ENCODE results near the gene GALNT2. TPM values are rescaled to one million over a fixed set of nuclear protein-coding genes. Genes with fewer than 3 reads are reported as not detected.
A peak's percentile ranks its signal among the peaks of the same experiment; 100 is the strongest.

Gene GALNT2
- total and polyA plus RNA-seq, 2 of the 13 experiments (the other 11 are each of a cell fraction or from before 2014, with no cell fraction given) = 39.3 to 39.6 TPM

- no peak for ATAC-seq
- CTCF ChIA-PET (ENCODE audit: low intra/inter-chr PET ratio, low total read pairs) = no interaction called here
These were observed 217.9 kb downstream of the GALNT2 start for GRCh38 chr1:230284891-230285290.

DNA sequence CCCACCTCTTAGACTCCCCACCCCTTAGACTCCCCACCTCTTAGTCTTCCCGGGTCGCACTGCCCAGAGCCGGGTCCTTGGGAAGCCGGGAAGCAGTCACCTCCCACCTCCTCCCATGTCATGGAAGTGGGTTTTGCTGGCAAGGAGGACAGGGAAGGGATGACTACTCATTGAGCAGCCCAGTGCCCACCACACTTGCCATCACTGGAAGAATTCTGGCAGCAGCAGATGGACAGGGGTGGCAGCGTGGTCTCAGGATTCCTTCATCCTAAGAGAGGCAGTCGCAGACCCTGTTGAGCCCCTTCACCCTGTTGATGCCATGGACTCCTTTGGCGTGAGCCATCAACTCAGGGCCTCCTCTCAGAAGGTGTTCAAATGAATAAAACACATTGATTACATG is 218.3 kb downstream of the GALNT2 start:
- no peak for TF ChIP-seq SP5 (CRISPR knock-in tag; IDR thresholded peaks at IDR 0.05; ENCODE audit: borderline replicate concordance, low read depth)
- no peak for TF ChIP-seq NFE2L2 (IDR thresholded peaks at IDR 0.05; ENCODE audit: low read length)
- no peak for TF ChIP-seq ZNF224 (CRISPR knock-in tag; IDR thresholded peaks at IDR 0.05)
- TF ChIP-seq, protein P1, sequence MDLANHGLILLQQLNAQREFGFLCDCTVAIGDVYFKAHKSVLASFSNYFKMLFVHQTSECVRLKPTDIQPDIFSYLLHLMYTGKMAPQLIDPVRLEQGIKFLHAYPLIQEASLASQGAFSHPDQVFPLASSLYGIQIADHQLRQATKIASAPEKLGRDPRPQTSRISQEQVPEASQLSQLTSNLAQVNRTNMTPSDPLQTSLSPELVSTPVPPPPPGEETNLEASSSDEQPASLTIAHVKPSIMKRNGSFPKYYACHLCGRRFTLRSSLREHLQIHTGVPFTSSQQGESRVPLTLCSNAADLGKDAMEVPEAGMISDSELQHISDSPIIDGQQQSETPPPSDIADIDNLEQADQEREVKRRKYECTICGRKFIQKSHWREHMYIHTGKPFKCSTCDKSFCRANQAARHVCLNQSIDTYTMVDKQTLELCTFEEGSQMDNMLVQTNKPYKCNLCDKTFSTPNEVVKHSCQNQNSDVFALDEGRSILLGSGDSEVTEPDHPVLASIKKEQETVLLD (CRISPR knock-in tag; IDR thresholded peaks at IDR 0.05; ENCODE audit: low read depth) = no peak
- TF ChIP-seq BRF2 (CRISPR knock-in tag; IDR thresholded peaks at IDR 0.05) = no peak
- no peak for TF ChIP-seq KAT7 (CRISPR knock-in tag; IDR thresholded peaks at IDR 0.05; ENCODE audit: borderline replicate concordance)
- TF ChIP-seq ZNF891 (CRISPR knock-in tag; IDR thresholded peaks at IDR 0.05) = no peak
- no peak for TF ChIP-seq ZFX (CRISPR knock-in tag; IDR thresholded peaks at IDR 0.05; ENCODE audit: low read depth)
- no peak for ATAC-seq
- Histone ChIP-seq H3K27ac (ENCODE audit: extremely low read length, insufficient read depth, low read length) (no peak overlapping the region), H3K4me1 (ENCODE audit: insufficient read depth, low read length) (peaks cover 25% of the 10 kb centered on the region), H3K79me2 (ENCODE audit: insufficient read depth, low read length) (no peaks in the 10 kb centered on the region), H3K4me3 (replicated peaks in 1 of 3; ENCODE audit: insufficient read depth in 1 of 3, low read depth in 2 of 3, low read length in 3 of 3) (no peak overlapping the region), H4K20me1 (ENCODE audit: insufficient read depth, low read length) (no peaks in the 10 kb centered on the region), H3K9ac (ENCODE audit: insufficient read depth, low read depth, low read length) (no peak overlapping the region), H3K36me3 (replicated peaks in 1 of 2; ENCODE audit: control insufficient read depth in 1 of 2, insufficient read depth in 2 of 2, low read length in 2 of 2) (0 out of 5 replicates have a peak, but pooled peaks cover 0 to 2% of the 10 kb centered on the region in 2 experiments), H3K4me2 (ENCODE audit: low read depth, low read length) (no peak overlapping the region), H3K27me3 (ENCODE audit: control insufficient read depth in 1 of 2, insufficient read depth in 2 of 2, low read length in 2 of 2) (0 out of 5 replicates have a peak, but pooled peaks cover 0 to 1% of the 10 kb centered on the region in 2 experiments), H2AFZ (ENCODE audit: low read length) (no peak overlapping the region), H3K9me3 (ENCODE audit: low read length) (no peaks in the 10 kb centered on the region)
- in situ Hi-C loops (cut with HindIII; ENCODE audit: extremely low pct_ligation_motif_present, low pct_unique_long_range_greater_than_20kb) = no loop called here
- ChIA-PET POLR2A (no interaction called here), CTCF (ENCODE audit: low intra/inter-chr PET ratio, low total read pairs) (no interaction called here)
- intact Hi-C loops (cut with micrococcal nuclease; ENCODE audit: unreplicated experiment) = no loop called here
- WGBS (ENCODE audit: low lambda C conversion rate) = 72% methylated on average over 6 of the region's 7 CpGs
- BruUV-seq (replicated peaks) = no TSS peak
- FAIRE-seq = no peak
- DNase-seq (ENCODE audit: low spot score) = no peak

More at GRCh38 chr1:230284891-230285290, 217.9 kb downstream of the GALNT2 start:
- Histone ChIP-seq H3K4me1 (ENCODE audit: insufficient read depth, low read length) (peaks cover 21% of the 10 kb centered on the region), H3K79me2 (ENCODE audit: insufficient read depth, low read length) (no peaks in the 10 kb centered on the region), H3K4me3 (replicated peaks in 1 of 3; ENCODE audit: insufficient read depth in 1 of 3, low read depth in 2 of 3, low read length in 3 of 3) (no peak overlapping the region), H3K4me2 (ENCODE audit: low read depth, low read length) (no peak overlapping the region), H3K27ac (ENCODE audit: extremely low read length, insufficient read depth, low read length) (no peak overlapping the region), H4K20me1 (ENCODE audit: insufficient read depth, low read length) (no peaks in the 10 kb centered on the region), H3K9ac (ENCODE audit: insufficient read depth, low read depth, low read length) (no peak overlapping the region), H3K36me3 (replicated peaks in 1 of 2; ENCODE audit: control insufficient read depth in 1 of 2, insufficient read depth in 2 of 2, low read length in 2 of 2) (peaks cover 0 to 7% of the 10 kb centered on the region in 2 experiments; a peak in 2 of 5 replicates), H2AFZ (ENCODE audit: low read length) (no peak overlapping the region), H3K9me3 (ENCODE audit: low read length) (no peaks in the 10 kb centered on the region), H3K27me3 (ENCODE audit: control insufficient read depth in 1 of 2, insufficient read depth in 2 of 2, low read length in 2 of 2) (0 out of 5 replicates have a peak, but pooled peaks cover 0 to 1% of the 10 kb centered on the region in 2 experiments)
- POLR2A ChIA-PET = no interaction called here
- no TSS peak for BruUV-seq (replicated peaks)
- TF ChIP-seq ZNF777 (CRISPR knock-in tag; IDR thresholded peaks at IDR 0.05) (peak; percentile 70; the same call in 1 of the 2 replicates), MAX (IDR thresholded peaks at IDR 0.05) (peak; percentile 21; the same call in 1 of the 2 replicates), NR2C2 (CRISPR knock-in tag; IDR thresholded peaks at IDR 0.05; ENCODE audit: borderline replicate concordance) (0 out of 2 replicates have a peak, but pooled peaks have one; percentile 42)
- TF ChIP-seq, protein P2, sequence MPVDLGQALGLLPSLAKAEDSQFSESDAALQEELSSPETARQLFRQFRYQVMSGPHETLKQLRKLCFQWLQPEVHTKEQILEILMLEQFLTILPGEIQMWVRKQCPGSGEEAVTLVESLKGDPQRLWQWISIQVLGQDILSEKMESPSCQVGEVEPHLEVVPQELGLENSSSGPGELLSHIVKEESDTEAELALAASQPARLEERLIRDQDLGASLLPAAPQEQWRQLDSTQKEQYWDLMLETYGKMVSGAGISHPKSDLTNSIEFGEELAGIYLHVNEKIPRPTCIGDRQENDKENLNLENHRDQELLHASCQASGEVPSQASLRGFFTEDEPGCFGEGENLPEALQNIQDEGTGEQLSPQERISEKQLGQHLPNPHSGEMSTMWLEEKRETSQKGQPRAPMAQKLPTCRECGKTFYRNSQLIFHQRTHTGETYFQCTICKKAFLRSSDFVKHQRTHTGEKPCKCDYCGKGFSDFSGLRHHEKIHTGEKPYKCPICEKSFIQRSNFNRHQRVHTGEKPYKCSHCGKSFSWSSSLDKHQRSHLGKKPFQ (CRISPR knock-in tag; IDR thresholded peaks at IDR 0.05; ENCODE audit: insufficient replicate concordance) = no peak
- no peak for FAIRE-seq
- intact Hi-C loops (cut with micrococcal nuclease; ENCODE audit: unreplicated experiment) (no loop called here), in situ Hi-C loops (cut with HindIII; ENCODE audit: extremely low pct_ligation_motif_present, low pct_unique_long_range_greater_than_20kb) (no loop called here)
- 46% methylated on average over 9 of the region's 10 CpGs for WGBS (ENCODE audit: low lambda C conversion rate)
- DNase-seq (ENCODE audit: low spot score) = no peak

Measured in HepG2 (cell line).